IPS DF 6.9 (cell line): Measurements from ENCODE around the gene THEMIS2.
"Not testable (repeated sequence)": the region's sequence is repeated elsewhere in the genome, so short reads cannot be mapped to it uniquely, and the experiment has no call there.

ENCODE experiments used
- DNase-seq: peaks from one replicate; pipeline ENCODE4 v3.0.0-alpha.2; 2013; ENCODE audit warnings: low read depth, low spot score
- H3K27ac ChIP-seq: one replicate; pipeline ENCODE4 v1.5.1; 2013; ENCODE audit warnings: low read length, control low read depth
- H3K27me3 ChIP-seq: 2 replicates; pipeline ENCODE4 v1.6.1; 2013; ENCODE audit warnings: mild to moderate bottlenecking, low read length; ENCODE audit not compliant: control insufficient read depth, insufficient read depth
- H3K36me3 ChIP-seq: 2 replicates; pipeline ENCODE4 v1.6.1; 2013; ENCODE audit warnings: low read length; ENCODE audit not compliant: control insufficient read depth, insufficient read depth
- H3K4me1 ChIP-seq: 2 replicates; pipeline ENCODE4 v1.6.1; 2013; ENCODE audit warnings: low read length; ENCODE audit not compliant: control insufficient read depth, insufficient read depth
- H3K4me3 ChIP-seq: 2 replicates; pipeline ENCODE4 v1.5.1; 2013; ENCODE audit warnings: mild to moderate bottlenecking, low read length
- H3K9me3 ChIP-seq: 2 replicates; pipeline ENCODE4 v1.6.1; 2013; ENCODE audit warnings: low read length, inconsistent platforms; ENCODE audit not compliant: control insufficient read depth, insufficient read depth
- WGBS: extraction: QIAGEN DNeasy Blood & Tissue Kit; methylation state at CpG from one replicate; pipeline ENCODE4 v1.1.7; 2013; ENCODE audit warnings: mixed read lengths, missing lambda C conversion rate; ENCODE audit not compliant: insufficient read length, insufficient coverage; 5-methylcytosine and 5-hydroxymethylcytosine counted together

THEMIS2 gene

DNA sequence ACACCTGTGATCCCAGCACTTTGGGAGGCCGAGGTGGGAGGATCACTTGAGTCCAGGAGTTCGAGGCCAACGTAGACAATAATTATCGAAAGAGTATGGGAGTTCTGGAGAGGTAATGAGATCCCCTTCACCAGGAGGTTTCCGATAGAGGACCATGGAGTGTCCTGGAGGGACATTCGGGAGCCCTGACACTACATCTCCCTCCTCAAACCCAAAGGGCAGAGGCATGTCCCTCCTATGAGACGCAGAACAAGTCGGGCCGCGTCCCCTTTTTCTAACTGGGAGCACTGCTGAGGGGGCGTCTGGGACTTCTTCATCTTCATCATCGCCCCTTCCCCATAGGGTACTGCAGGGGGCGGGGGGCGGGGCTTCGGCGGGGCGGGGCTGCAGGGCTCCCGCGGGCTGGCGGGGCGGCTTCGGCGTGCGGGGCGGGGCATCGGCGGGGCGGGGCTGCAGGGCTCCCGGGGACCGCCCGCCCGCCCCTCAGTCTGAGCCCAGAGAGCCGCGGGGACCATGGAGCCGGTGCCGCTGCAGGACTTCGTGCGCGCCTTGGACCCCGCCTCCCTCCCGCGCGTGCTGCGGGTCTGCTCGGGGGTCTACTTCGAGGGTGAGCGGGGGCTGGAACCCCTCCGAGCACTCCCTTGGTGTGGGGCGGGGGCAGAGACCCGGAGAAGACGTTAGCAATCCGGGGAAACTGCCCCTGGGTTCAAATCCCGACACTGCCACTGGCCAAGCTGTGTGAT, at the start of gene THEMIS2:
TSS of gene THEMIS2 (plus strand) at position 486 of the 743 bp plus-strand sequence. CDS start at position 514, 28 bp downstream.
- no CpG with 5 or more reads among the region's 53 CpGs for whole genome bisulfite sequencing
- peaks cover 6% of the 10 kb centered on the region for H3K4me1 ChIP-seq

GRCh38 chr1:27823784-27824183, 48.6 kb upstream of the THEMIS2 start:
- no peak overlapping the region for H3K4me3 ChIP-seq
- H3K27ac ChIP-seq, result no peak overlapping the region
- no peaks in the 10 kb centered on the region for H3K9me3 ChIP-seq
- no peaks in the 10 kb centered on the region for H3K27me3 ChIP-seq
- no peaks in the 10 kb centered on the region for H3K4me1 ChIP-seq
- peaks cover 2% of the 10 kb centered on the region; the same call in 1 of the 2 replicates for H3K36me3 ChIP-seq
- no CpG with 5 or more reads among the region's 4 CpGs for WGBS
- DNase-seq, result no peak

More for the DNA sequence above, at the start of gene THEMIS2:
- peak within 1 kb of the TSS; percentile 52; the same call in 1 of the 2 replicates for H3K4me3 ChIP-seq
- no peaks in the 10 kb centered on the region for H3K36me3 ChIP-seq
- no peak within 1 kb of the TSS for H3K27ac ChIP-seq
- no peaks in the 10 kb centered on the region for H3K9me3 ChIP-seq
- no peak for DNase-seq
- no peaks in the 10 kb centered on the region for H3K27me3 ChIP-seq

GRCh38 chr1:27824411-27824810, 47.9 kb upstream of the THEMIS2 start:
- WGBS, result no CpG with 5 or more reads among the region's 4 CpGs
- Histone ChIP-seq H3K27me3 (no peaks in the 10 kb centered on the region), H3K36me3 (peaks cover 1% of the 10 kb centered on the region; the same call in 1 of the 2 replicates), H3K4me3 (no peak overlapping the region), H3K4me1 (no peaks in the 10 kb centered on the region), H3K9me3 (no peaks in the 10 kb centered on the region), H3K27ac (no peak overlapping the region)
- DNase-seq, result no peak

- not testable (repeated sequence) for H3K36me3 ChIP-seq, H3K4me1 ChIP-seq, H3K9me3 ChIP-seq, H3K4me3 ChIP-seq, H3K27me3 ChIP-seq, H3K27ac ChIP-seq, DNase-seq
- WGBS, result no CpG with 5 or more reads among the region's 4 CpGs
Observed at GRCh38 chr1:27829339-27829960, 42.9 kb upstream of the THEMIS2 start.

DNA sequence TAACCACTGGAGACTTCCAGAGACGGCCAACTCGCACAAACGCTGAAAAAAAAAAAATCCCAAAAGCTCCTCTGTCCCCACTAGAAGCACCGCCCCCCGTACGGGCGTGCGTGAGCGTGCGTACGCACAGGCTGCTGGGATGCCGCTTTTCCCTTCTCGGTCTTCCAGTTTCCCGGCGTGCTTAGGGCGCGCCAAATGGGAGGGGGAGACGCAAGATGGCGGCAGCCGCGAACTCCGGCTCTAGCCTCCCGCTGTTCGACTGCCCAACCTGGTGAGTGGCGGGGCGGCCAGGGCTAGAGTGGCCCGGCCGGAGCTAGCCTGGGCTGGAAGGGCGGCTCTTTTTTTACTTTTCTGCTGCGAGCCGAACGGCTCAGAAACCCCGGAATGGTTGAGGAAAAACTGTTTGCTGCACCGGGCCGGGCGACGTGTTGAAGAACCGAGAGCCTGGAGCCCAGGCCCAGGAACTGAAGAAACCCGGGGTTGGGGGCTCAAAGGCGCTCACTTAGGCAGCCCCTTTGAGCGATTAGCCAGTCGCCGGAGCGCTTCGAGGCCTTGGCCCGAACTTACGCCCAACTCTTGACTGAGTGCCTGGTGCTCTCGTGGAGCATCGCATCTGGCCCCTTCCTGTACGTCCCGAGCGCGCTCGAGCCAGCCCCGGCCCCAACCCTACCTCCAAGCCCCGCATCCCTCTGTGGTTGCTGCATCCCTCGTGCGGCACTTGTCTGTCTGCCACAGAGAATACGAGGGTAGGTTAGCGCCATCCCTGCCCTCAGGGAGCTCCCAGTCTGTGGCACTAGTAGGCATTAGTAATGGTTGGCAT, 41.5 kb upstream of the THEMIS2 start, which contains the start of gene PPP1R8:
TSS of gene PPP1R8 (plus strand) at position 162 of the 820 bp plus-strand sequence. CDS start at position 216, 54 bp downstream.
- Histone ChIP-seq H3K4me3 (peak within 1 kb of the TSS; percentile 77), H3K27me3 (no peaks in the 10 kb centered on the region), H3K27ac (no peak within 1 kb of the TSS), H3K36me3 (peaks cover 4% of the 10 kb centered on the region; the same call in 1 of the 2 replicates), H3K9me3 (no peaks in the 10 kb centered on the region), H3K4me1 (peaks cover 2% of the 10 kb centered on the region; the same call in 1 of the 2 replicates)
- DNase-seq, result peak; percentile 88
- no CpG with 5 or more reads among the region's 60 CpGs for WGBS

DNA sequence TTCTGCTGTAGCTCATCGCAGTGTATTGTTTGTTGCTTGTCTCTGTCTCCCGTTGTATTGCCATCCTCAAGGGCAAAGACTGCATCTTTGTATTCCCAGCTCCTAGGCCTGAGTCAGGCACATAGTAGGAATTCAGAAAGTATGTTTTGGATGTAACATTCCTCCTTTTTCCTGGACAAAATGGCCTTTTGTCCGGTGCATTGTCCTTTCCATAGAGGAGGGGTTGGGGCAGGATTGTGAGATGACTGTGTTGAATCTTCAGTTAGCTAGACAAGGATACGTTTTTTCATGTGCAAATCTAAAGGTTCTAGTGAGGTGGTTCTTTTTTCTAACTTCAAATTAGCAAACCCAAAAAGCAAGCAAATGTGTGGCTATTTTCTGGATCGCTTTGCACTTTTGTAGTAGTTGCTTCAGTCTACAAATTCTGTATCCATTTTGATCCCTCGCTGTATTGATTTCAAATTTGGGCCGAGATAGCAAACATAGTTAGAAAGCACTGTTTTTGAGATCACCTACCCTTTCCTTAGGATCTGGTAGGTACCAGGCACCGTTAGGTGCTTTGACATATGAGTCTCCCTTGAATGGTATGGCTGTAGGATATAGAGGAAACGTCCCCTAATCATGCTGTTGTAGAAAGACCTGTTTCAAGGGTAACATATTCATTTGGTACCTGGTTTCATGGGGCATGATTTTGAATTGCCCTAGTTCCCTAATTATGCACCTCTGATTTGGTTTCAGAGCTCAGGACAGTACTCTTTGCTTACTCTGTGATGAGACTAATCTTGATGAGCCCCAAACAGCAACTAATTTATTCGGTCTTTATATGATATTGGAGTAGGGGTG, 40.6 kb upstream of the THEMIS2 start:
- no peak for DNase-seq
- Histone ChIP-seq H3K27me3 (no peaks in the 10 kb centered on the region), H3K36me3 (peaks cover 4% of the 10 kb centered on the region; the same call in 1 of the 2 replicates), H3K4me3 (peak overlapping the region; percentile 77; the same call in 1 of the 2 replicates), H3K27ac (no peak overlapping the region), H3K9me3 (no peaks in the 10 kb centered on the region), H3K4me1 (peaks cover 2% of the 10 kb centered on the region; the same call in 1 of the 2 replicates)
- no CpG with 5 or more reads among the region's 10 CpGs for WGBS

DNA sequence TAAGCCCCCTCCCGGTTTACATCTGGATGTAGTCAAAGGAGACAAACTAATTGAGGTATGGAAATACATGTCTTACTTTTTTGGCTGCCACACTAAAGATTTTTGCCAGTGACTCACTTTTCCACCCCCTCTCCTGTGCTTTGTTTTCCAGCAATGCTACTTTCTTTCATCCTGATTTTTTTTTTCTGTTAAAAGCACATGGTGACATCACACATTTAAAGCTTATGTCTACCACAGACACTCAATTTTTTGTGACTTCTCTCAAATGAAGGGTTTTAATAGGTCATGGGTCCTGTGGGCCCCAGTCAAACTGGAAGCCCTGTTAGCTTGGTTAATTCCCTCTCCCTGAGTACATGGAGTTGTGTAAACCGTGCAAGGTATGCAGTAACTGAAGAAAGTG, 39.6 kb upstream of the THEMIS2 start:
- Histone ChIP-seq H3K4me3 (no peak overlapping the region), H3K27ac (no peak overlapping the region), H3K36me3 (peaks cover 4% of the 10 kb centered on the region; the same call in 1 of the 2 replicates), H3K27me3 (no peaks in the 10 kb centered on the region), H3K4me1 (peaks cover 2% of the 10 kb centered on the region; the same call in 1 of the 2 replicates), H3K9me3 (no peaks in the 10 kb centered on the region)
- no CpG with 5 or more reads among the region's 2 CpGs for WGBS
- DNase-seq, result no peak

DNA sequence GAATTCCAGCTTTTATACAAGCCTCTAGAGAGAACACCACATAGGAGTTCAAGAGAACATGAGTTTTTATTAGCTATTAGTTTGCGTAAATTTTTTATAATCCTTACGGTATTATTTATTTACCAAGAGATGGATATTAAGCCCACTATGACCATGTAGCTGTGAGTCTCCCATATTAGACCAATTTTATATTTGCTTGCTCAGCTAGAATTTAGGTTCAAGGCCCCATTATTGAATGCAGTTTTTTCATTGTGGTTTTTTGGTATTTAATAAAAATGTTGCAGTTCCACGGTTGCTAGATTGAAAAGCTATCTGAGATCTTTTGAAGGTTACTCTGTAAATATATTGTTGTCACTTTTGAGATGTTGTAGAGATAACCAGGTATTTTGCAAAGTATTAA, 38.9 kb upstream of the THEMIS2 start:
- no peak overlapping the region for H3K27ac ChIP-seq
- no peaks in the 10 kb centered on the region for H3K27me3 ChIP-seq
- no peak overlapping the region for H3K4me3 ChIP-seq
- WGBS, result no CpG with 5 or more reads among the region's 3 CpGs
- H3K36me3 ChIP-seq, result peaks cover 4% of the 10 kb centered on the region; the same call in 1 of the 2 replicates
- no peaks in the 10 kb centered on the region for H3K9me3 ChIP-seq
- peaks cover 2% of the 10 kb centered on the region; the same call in 1 of the 2 replicates for H3K4me1 ChIP-seq
- no peak for DNase-seq

DNA sequence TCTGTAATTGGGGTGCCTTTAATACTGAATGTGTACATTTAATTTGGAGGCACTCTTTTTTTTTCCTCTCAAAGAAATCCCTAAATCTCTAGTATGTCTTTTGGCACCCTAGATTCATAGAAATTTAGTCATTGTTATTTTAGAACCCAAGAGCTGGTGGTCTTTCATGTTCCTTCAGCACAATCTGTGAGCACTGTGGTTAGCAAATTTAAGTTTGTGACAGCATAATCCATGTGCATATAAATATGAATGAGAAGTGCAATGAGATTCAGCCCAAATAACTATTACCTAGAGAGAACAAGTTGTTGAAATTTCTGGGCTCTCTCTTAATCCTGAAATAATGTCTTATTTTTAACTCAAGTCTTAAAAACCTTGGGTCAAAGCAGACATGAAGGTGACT, 37.3 kb upstream of the THEMIS2 start:
- Histone ChIP-seq H3K9me3 (no peaks in the 10 kb centered on the region), H3K27ac (no peak overlapping the region), H3K4me1 (peaks cover 2% of the 10 kb centered on the region; the same call in 1 of the 2 replicates), H3K27me3 (no peaks in the 10 kb centered on the region), H3K36me3 (peaks cover 9% of the 10 kb centered on the region; the same call in 1 of the 2 replicates), H3K4me3 (no peak overlapping the region)
- DNase-seq, result no peak
